Stimulated activated CD8-positive, alpha-beta memory T cell treated with anti-CD3 and anti-CD28 coated beads, Interleukin-7, amount 100 ng/mL, for 4 hours (primary cell): ENCODE results near the gene CADM1.

Experiments used
- DNase-seq, 2 donors: peaks; one replicate each; pipeline ENCODE4 v3.0.0-alpha.2; 2020; ENCODE audit warnings: low read depth in 2 of 2

Gene CADM1

GRCh38 chr11:115446214-115446613, 58.0 kb downstream of the CADM1 start:
- no peak for DNase-seq

- DNase-seq: no peak
Observed at GRCh38 chr11:115444542-115444941, 59.7 kb downstream of the CADM1 start.

- no peak for DNase-seq
Observed at GRCh38 chr11:115439969-115440540, 64.2 kb downstream of the CADM1 start.

GRCh38 chr11:115439385-115439784, 64.8 kb downstream of the CADM1 start:
- no peak for DNase-seq

- no peak for DNase-seq
Observed at GRCh38 chr11:115437902-115438575, 66.2 kb downstream of the CADM1 start.

GRCh38 chr11:115430345-115430744, 73.9 kb downstream of the CADM1 start:
- no peak for DNase-seq

GRCh38 chr11:115428306-115428705, 75.9 kb downstream of the CADM1 start:
- no peak for DNase-seq

GRCh38 chr11:115425816-115426215, 78.4 kb downstream of the CADM1 start:
- no peak for DNase-seq

- no peak for DNase-seq
Observed at GRCh38 chr11:115425250-115425649, 79.0 kb downstream of the CADM1 start.

- DNase-seq: no peak
Observed at GRCh38 chr11:115423728-115424459, 80.3 kb downstream of the CADM1 start.

- no peak for DNase-seq
Observed at GRCh38 chr11:115421992-115422689, 82.1 kb downstream of the CADM1 start.

- DNase-seq: no peak
Observed at GRCh38 chr11:115421352-115421991, 82.7 kb downstream of the CADM1 start.

- no peak for DNase-seq
Observed at GRCh38 chr11:115420505-115420904, 83.7 kb downstream of the CADM1 start.

- DNase-seq: no peak
Observed at GRCh38 chr11:115418626-115419025, 85.6 kb downstream of the CADM1 start.

- DNase-seq: no peak
Observed at GRCh38 chr11:115418081-115418480, 86.1 kb downstream of the CADM1 start.

- no peak for DNase-seq
Observed at GRCh38 chr11:115411120-115411519, 93.1 kb downstream of the CADM1 start.

- no peak for DNase-seq
Observed at GRCh38 chr11:115409691-115410220, 94.5 kb downstream of the CADM1 start.

GRCh38 chr11:115409116-115409670, 95.0 kb downstream of the CADM1 start:
- no peak for DNase-seq

- DNase-seq: no peak
Observed at GRCh38 chr11:115408036-115408921, 95.9 kb downstream of the CADM1 start.

- no peak for DNase-seq
Observed at GRCh38 chr11:115407496-115407895, 96.7 kb downstream of the CADM1 start.
